ENCODE results near the gene LIX1L.

Gene LIX1L

GRCh38 chr1:145893306-145894055 lies 64.3 kb downstream of the LIX1L start:
- no peak for DNase-seq (ENCODE audit: low spot score)

- DNase-seq (ENCODE audit: low spot score): no peak
These were observed 65.2 kb downstream of the LIX1L start for GRCh38 chr1:145892486-145893087.

GRCh38 chr1:145891587-145892485 lies 66.0 kb downstream of the LIX1L start:
- DNase-seq (ENCODE audit: low spot score): peak; percentile 95

- DNase-seq (ENCODE audit: low spot score): no peak
These were observed 66.7 kb downstream of the LIX1L start for GRCh38 chr1:145891143-145891542.

- no peak for DNase-seq (ENCODE audit: low spot score)
These were observed 68.1 kb downstream of the LIX1L start for GRCh38 chr1:145889722-145890121.

GRCh38 chr1:145887631-145888030 lies 70.2 kb downstream of the LIX1L start:
- DNase-seq (ENCODE audit: low spot score): no peak

GRCh38 chr1:145886816-145887215 lies 71.0 kb downstream of the LIX1L start:
- DNase-seq (ENCODE audit: low spot score): no peak

- DNase-seq (ENCODE audit: low spot score): no peak
These were observed 71.4 kb downstream of the LIX1L start for GRCh38 chr1:145886390-145886789.

GRCh38 chr1:145885738-145886287 lies 72.0 kb downstream of the LIX1L start, which contains the start of gene ANKRD35:
Gene ANKRD35, minus strand, starts transcription at chr1:145885866. Its CDS starts 108 bp downstream, at chr1:145885758.
- DNase-seq (ENCODE audit: low spot score): peak; percentile 81

GRCh38 chr1:145884675-145885074 lies 73.1 kb downstream of the LIX1L start:
- no peak for DNase-seq (ENCODE audit: low spot score)

All from SK-N-DZ (cell line).